ENCODE data around the gene IFRD2.
"Not testable (repeated sequence)": the region's sequence is repeated elsewhere in the genome, so short reads cannot be mapped to it uniquely, and the experiment has no call there.

The IFRD2 gene

DNA sequence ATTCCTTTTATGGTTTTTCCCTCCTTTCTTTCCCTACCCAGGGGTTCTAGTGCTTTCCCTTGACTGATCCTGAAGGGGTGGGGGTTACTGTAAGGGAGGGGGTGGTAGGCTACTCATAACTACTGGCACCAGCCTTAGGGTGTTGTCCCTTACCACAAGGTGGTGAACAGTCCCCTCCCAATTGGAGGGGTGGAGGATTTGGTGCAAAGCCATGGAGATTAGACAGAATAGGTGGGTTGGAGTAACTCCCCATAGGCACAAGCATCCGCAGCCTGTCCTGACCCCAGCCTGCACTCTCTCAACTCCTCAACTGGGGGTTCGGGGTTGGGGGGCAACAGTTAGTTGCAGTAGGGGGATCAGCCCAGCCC is 32.9 kb upstream of the IFRD2 start:
- in situ Hi-C loops (cut with HindIII; ENCODE audit: low sequenced_read_pairs): loop anchor here (5.0 kb wide), 2 partner anchors 48 to 83 kb away; partner anchors contain the start of gene LSMEM2

DNA sequence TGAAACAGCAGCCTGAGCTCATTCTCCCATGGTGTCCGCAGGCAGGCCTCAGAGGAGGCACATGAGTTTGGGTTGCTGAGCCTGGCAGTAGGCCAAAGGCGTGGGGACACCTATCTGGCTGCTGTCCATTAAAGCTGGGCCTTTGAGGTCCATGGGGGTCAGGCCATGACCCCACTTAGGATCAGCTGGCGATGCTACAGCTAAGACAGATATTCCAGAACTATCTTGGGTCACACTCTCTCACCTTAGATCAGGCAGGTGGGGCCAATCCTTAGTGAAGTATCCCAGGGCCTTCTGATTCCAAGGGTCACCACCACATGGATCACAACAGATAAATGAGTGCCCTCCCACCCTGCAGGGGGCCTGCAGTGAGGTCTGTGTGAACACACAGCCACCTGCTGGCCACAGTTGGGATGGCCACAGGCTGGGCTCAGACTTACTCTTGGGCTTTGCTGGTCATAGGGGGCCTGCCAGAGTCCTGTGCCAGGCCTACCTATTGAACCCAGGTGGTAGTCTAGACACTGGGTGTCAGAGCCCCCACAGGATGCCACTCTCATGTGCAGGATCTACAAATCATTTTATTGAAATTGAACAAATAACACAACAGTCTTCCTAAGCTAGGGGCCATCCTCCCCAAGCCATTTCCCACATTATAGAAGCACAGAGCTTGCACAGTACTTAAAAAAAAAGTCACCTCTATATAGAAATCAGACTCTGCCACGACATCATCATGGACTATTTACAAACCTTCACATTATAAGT is 32.3 kb upstream of the IFRD2 start:
- in situ Hi-C loops (cut with HindIII; ENCODE audit: low sequenced_read_pairs): loop anchor here (5.0 kb wide), 2 partner anchors 47 to 82 kb away; partner anchors contain the start of gene LSMEM2

DNA sequence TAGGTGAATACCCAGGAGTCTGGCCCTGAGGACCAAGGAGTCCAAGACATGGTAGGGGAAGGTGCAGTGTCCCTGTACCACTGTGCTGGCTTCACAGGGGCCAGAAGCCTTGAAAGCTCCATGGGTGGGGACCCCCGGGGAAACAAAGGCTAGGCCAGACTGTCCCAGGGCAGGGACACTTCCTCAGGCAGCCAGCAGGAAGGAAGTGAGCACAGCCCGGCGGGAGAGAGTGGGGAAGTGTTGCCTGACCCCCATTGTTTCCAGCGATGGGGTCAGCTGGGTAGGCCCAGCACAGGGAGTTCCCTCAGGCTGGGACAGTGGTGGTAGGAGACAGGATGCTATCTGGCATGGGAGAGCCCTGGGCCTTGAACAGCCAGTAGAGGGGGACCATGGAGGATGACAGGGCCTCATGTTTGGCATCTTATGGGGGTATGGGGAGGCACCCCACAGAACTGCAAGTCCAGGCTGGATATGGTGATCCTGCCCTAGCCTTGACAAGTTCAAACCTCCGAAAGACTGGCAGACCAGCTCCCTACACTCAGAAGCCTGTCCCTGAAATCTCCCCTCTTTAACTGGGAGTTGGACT is 31.5 kb upstream of the IFRD2 start:
- in situ Hi-C loops (cut with HindIII; ENCODE audit: low sequenced_read_pairs): no loop called here

DNA sequence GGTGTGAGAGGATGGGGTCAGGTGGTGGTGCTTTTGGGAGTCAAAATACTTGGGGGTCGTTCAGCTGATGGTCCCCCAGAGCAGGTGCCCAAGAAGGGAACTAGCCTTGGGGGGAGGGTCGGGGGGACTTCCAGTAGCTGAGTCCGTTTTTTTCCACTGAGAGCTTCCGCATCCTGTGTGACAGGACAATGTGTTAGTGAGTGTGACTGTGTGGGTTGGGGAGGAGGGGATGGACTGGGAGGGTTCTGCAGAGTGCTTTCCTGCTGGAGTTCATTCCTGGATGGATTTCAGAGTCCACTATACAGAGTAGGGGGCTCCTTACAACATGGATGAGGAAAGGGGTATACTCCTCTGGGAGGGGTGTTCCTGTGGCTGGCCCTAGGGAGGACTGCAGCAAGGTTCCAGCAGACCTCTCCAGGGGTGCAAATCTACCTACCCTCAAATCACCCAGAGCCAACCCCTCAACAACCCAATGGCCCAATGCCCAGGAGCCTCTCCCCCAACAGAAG is 30.9 kb upstream of the IFRD2 start:
- in situ Hi-C loops (cut with HindIII; ENCODE audit: low sequenced_read_pairs): no loop called here

DNA sequence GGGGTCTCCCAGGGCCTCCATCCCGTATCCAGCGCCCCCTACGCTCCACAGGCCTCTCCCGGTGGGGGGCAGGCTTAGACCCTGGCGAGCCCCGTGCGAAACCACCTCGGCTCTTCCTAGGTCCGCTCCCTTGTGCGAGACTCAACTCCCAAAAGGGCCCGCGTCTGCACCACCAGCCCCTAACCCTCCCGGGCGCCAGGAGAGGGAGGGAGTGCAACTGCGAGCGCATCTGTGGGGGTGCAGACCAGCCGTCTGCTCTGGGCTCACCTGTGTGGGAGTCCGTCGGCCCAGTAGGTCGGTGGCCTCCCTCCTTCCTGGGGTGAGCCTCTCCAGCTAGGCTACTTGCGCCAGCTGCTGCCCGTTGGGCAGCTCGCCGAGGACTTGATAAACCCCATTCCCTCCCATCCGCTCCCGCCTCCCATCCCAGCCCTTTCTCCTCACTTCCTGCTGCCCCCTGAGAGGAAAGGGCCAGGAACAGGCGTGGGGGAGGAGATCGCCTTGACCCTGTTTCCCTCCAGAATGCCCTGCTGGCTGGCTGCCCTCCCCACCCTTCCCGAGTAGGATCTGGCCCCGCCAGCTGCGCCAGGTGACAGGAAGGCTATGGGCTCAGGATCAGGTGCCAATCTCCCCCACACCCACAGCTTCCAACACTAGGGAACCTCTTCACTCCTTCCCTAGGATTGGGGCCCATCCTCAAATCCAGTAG is 30.3 kb upstream of the IFRD2 start, which contains the start of gene HYAL2:
TSS of gene HYAL2 (minus strand) at position 360 of the 706 bp plus-strand sequence. CDS start 2,256 bp downstream, outside the sequence.
- in situ Hi-C loops (cut with HindIII; ENCODE audit: low sequenced_read_pairs): no loop called here

DNA sequence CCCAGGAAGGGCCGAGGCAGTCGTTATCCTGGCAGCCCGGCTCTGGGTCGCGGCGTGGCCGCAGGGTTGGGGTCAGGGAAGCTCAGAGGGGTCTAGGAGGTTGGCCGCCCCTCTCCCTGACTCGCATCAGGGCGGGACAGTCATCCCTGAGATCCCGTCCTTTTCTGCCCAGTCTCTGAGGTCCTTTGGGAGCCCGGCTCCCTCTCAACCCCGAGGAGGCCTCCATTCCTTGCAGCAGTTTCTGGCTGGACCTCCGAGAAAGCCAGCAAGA is 29.8 kb upstream of the IFRD2 start:
- in situ Hi-C loops (cut with HindIII; ENCODE audit: low sequenced_read_pairs): no loop called here

DNA sequence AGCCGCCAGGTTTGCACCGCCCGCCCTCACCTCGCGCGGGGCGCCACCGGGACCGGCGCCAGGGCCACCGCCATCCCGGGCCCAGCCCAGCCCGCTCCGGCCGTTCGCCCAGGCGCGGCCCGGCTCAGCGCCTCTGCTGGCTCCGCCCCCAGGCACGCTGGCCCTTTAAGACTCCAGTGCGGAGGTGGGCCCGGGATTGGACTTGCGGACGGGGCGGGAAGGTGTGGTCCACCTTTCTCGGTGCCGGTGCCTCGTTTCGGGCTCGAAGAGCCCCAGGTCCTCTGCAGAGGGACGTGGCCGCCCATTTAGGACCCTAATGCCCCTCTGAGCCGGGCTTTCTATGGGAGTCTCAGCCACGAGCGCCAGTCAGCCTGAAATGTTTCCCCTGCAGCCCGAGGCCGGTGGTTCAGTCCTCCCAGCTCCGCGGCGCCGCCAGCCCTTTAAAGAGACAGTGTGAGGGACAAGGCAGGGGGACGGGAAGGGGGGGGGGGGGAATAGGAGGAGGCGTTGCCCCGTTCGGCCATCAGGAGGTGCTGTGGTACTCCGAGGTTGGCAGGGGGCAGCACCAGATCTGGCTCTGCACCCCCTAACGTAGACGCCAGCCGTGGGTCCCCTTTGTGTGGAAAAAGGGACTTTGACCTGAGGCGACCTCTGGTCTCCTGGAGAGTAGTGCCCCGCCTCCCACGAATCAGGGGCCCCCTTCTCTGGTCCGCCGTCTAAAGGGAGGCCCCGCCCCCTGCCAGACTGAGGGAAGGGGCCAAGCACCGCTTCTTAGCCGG is 29.3 kb upstream of the IFRD2 start:
- in situ Hi-C loops (cut with HindIII; ENCODE audit: low sequenced_read_pairs): no loop called here

DNA sequence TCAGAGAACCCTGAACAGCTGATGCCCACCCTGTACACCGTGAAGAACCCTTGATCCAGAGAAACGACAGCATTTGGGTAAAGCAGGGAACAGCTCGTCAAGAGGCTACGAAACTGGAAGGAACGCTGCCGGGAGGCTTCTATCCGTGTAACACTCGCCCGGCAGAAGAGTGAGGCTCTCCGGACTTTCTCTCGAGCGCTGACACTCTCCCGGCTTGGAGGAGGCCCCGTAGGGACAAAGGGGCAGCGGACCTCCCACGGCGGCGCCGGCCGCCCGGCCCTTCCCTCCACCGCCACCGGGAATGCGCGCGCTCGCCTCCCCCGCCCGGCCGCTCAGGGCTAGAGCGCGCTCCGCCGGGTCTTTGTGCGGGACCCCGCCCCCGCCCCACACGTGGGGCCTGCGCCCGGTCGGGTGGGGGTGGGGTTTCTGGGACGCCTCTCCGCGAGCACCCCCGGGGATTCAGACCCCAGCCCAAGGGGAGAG is 28.7 kb upstream of the IFRD2 start:
- in situ Hi-C loops (cut with HindIII; ENCODE audit: low sequenced_read_pairs): no loop called here

DNA sequence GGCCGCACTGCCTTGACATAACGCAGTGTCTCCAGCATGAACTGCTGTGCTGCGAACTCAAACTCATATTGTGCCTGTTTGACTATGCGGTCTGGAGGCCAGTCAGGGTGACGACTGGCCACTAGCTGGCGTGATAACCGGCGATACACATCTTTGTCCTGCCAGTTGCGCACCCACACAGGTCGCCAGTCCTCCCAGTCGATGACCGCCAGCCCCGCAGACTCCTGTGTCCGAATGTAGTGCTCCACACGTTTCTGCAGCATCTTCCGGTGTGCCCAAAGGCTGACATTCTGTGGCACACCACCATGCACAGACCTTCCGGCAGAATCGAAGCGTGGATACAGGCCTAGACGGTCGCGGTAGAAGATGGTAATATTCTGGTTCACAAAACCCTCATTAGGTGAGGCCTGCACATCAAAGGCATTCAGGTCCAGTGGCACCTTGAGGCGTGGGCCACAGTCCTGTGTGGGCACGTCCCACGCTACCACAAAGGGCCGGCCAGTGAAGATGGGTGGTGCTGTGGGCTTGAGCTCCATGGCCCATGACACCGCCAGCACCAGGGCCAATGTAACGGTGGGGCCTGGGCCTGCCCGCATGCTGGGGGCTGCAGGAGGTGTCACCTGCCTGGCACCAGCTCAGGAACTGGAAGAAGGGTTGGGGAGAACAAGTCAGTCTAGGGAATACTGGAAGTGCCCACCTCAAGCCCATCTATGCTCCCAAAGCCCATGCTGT is 27.8 kb upstream of the IFRD2 start:
- in situ Hi-C loops (cut with HindIII; ENCODE audit: low sequenced_read_pairs): no loop called here

DNA sequence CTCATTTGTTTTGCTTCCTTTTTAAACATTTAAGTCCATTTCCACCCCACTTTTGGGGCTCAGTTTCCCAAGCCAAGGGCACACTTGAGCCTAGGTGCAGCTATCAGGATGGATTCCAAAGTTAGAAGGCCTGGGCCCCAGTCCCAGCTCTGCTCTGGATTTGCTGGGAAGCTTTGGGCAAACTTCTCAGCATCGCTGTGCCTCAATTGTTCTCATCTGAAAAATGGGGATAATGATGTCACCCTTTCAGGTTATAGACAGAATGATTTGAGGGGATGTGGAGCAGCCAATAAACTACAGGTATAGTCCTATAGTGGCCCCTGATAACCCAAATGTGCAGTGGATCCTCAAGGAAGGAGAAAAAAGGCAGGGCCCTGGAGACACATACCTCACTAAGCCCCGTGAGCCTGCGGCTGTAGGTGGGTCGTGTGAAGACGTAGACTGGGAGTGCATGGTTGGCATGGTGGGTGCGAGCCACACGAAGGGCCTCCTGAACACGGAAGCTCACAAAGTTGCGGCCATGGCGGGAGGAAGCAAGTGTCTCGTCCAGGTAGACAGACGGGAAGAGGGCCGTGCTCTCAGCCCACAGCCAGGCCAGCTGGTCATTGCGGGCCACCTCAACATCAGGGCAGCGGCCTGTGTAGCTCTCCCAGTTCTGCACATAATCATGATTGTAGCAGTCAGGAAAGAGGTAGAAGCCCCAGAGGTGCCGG is 27.1 kb upstream of the IFRD2 start:
- in situ Hi-C loops (cut with HindIII; ENCODE audit: low sequenced_read_pairs): no loop called here

DNA sequence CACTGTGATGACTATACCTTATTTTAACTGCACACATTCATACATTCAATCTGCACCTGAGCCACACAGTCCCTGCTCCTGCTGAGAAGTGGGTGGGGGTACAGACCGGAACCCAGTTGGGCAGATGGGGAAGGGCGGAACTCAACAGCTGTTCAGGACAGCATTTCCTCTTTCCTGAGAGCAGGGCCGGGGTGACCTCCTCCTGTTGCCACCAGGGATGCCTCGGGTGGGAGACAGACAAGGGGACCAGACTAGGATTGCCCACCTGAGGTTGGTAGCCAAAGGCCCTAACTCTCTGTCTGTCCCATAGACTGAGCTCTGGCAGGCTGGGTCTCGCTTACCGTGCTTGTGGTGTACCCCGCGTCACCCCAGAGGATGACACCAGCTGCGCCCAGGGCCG is 26.4 kb upstream of the IFRD2 start:
- in situ Hi-C loops (cut with HindIII; ENCODE audit: low sequenced_read_pairs): no loop called here

DNA sequence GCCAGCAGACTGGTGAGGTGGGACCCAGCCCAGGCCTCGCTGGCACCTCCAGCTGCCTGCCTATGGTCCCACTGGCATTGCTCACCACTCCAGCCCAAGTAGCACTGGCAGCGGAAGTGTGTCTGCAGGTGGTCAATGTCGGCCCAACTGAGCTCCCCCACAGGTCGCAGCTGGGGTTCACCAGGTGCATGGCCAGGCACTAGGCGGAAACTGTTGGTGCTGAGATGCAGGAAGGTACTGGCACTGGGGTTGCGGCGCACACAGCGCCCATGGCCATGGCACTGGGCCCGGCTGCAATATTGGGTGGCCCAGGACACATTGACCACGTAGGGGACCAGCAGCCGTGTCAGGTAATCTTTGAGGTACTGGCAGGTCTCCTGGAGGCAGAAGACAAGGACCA is 25.9 kb upstream of the IFRD2 start:
- in situ Hi-C loops (cut with HindIII; ENCODE audit: low sequenced_read_pairs): no loop called here

DNA sequence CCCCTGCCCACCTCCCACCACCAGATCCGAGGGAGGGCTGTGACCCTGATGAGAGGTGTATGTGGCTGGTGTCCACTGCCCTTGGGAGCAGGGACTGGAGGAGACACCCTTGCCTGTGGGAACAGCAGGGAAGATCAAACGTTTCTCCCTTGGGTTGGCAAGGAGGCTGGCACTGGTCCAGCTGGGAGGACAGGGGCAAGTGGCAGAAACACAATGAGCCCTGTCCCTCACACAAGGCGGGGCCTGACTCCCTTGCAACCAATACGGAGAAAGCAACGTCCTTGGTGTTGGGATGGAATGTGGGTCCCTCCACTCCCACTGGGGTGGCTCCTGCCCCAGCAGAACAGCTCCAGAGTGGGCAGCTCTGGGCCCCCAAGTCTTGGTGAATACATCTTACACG is 25.1 kb upstream of the IFRD2 start:
- in situ Hi-C loops (cut with HindIII; ENCODE audit: low sequenced_read_pairs): no loop called here

DNA sequence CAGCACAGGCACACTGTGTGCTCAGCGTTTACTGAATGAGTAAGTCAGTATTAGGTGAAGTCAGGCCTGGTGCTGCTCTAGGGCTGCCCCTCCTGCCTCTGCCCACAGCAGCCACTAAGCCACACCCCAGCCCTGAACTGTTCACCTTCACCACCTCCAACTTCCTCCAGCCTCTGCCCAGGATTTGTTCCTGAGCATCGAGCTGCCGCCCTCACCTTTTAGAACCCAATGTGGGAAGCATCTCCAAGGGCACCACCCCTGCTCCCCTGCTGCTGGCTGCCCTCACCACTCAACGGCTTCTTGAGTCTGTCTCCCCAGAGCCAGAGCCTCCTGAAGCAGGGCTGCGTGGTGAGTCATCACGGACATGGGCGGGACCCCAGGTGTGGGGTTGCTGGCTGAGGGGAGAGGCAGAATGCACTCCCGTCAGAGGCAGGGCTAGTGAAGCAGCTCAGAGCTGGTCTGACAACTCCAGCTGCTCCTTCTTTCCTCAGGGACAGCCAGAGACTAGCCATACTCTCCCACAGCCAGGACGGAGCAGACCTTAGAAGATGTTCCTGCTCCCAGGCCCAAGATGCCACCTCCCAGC is 24.5 kb upstream of the IFRD2 start:
- in situ Hi-C loops (cut with HindIII; ENCODE audit: low sequenced_read_pairs): no loop called here

DNA sequence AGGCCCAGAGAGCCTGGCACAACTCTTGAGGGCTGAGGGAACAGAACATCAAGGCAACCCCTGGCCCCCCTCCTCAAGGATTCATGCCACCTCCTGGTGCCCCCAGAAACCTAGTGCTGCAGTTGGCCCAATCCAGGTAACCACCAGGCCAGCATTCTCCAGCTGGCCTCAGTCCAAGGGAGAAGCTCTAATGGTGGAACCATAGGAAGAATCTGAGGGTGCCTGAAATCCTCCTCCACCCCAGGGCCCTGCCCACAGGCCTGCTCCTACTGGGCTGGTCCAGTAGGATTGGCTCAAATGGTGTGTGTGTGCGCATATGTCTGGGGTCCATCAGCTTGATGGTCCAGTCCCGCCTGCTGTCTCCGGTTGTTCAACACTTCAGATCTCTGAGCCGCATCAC is 22.6 kb upstream of the IFRD2 start:
- in situ Hi-C loops (cut with HindIII; ENCODE audit: low sequenced_read_pairs): no loop called here

DNA sequence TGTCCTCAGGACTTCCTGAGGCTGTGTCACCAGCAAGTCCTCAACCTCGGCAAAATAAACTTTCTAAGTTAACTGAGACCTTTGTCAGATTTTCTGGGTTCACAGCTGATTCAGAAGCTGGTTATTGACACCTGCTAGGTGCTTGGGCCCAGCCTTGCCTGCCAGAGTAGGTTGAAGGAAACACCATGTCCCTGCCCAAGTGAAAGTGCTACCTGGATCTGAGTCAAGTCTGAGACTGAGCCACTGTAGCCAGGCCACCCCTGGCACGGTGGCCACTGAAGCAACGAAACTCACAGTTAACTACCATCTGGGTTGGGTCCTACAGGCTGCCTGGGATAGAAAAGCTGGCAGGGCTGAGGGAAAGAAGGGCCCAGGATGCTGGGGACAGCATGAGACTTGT is 22.1 kb upstream of the IFRD2 start:
- in situ Hi-C loops (cut with HindIII; ENCODE audit: low sequenced_read_pairs): no loop called here

DNA sequence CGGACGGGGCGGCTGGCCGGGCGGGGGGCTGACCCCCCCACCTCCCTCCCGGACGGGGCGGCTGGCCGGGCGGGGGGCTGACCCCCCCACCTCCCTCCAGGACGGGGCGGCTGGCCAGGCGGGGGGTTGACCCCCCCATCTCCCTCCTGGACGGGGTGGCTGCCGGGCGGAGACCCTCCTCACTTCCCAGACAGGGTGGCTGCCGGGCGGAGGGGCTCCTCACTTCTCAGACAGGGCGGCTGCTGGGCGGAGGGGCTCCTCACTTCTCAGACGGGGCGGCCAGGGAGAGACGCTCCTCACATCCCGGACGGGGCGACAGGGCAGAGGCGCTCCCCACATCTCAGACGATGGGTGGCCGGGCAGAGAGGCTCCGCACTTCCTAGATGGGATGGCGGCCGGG is 19.8 kb upstream of the IFRD2 start:
- in situ Hi-C loops (cut with HindIII; ENCODE audit: low sequenced_read_pairs): not testable (repeated sequence)

DNA sequence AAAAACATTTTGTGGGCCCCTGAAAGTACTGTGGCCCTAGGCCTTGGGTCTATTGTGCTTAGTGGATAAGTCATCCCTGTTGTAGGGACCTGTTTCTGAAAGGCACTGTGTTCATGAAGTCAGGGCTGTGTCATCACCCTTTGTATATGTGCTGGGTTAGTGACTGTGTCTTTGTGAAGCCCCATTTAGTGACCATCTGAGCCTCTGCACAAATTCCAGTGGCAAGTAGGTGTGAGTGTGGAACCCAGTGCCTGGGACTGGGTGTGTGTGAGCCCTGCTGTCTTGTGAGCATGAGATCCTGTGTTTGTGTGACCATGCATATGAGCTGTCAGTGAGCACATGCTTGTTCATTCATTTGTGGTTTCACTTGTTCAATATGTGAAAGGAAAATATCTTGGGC is 12.4 kb upstream of the IFRD2 start:
- in situ Hi-C loops (cut with HindIII; ENCODE audit: low sequenced_read_pairs): no loop called here

DNA sequence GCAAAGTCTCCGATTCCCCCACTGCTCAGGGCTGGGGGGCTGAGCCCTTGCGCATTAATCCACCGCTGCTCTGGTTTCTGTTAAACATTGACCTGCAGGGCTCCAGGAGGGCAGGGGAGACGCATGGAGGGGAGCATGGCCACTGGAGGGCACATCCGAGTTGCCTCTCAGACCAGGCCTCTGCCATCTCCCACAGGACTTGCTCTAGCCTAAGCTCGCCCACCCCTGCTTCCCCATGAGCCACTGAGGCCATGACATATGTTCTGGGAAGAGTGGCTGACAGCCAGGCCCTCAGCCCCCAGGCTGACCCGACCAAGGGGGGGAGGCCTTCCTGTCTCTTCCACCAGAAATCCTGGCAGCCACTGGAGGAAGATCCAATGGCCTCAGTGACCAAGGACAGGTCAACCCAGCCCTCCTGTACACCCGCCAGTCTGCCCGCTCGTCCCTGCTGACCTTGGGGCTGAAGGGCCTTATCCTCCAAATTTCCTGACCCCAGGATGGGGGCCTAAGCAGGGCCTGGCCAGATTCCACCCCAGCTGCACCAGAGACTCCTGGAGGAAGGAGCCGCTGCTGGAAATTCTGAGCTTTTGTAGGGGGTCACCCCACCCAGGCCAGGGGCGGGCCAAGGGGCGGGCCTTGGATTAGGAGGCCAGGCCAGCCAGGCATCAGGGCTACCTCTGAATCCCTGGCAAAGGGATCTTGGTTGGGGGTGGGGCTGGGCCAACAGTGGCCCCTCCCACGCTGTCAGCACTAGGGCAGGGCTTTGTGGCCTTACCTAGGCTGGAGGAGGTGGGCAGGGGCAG is 11.0 kb upstream of the IFRD2 start, which contains the start of gene HYAL1:
TSS of gene HYAL1 (minus strand) at position 562 of the 803 bp plus-strand sequence. CDS start 618 bp downstream, outside the sequence.
- in situ Hi-C loops (cut with HindIII; ENCODE audit: low sequenced_read_pairs): no loop called here
